GM18909 (cell line): Measurements from ENCODE around the gene BTRC.

ENCODE experiments used
- ATAC-seq: cut with Tn5 transposase; IDR thresholded peaks from one replicate; pipeline ENCODE4 v1.9.1; 2021; ENCODE audit warnings: mild to moderate bottlenecking; ENCODE audit not compliant: unreplicated experiment, poor library complexity

BTRC gene

DNA sequence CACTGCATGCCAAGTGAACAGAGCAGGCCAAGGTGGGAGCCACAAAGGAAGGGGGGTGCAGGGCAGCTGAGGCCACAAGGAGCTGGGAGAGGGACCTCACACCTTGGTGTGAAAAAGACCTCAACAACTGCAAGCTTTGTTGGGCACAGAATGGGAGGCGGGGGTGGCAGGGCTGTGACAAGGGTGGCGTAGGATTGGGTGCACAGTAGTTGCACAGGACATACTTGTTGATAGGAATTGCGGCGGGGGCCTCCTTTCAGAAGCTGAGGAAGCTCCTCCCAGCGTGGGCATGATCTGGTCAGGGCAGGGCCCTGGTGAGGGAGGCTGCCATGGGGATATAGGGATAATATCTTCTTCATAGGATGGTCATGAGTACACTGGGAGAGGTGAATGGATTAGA lies 208.3 kb downstream of the BTRC start:
- ATAC-seq = no peak

DNA sequence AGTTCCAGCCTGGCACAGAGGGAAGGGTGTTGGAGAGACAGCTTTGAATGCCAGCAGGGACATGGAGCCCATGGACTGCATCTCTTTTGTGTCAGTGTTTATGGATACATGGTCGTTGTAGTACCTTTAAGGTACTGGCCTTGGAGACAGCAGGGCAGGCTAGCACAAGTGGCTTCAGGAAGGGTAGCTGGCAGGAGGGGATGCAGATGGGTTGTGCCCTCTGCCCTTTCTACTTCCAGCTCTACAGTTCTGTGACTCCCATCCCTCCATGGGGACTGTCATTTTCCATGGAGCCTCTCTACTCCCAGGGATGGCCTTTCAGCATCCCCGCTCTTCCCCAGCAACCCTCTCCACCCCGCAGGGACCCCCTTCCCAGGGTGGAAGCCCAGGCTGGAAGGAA lies 209.0 kb downstream of the BTRC start:
- ATAC-seq = no peak

DNA sequence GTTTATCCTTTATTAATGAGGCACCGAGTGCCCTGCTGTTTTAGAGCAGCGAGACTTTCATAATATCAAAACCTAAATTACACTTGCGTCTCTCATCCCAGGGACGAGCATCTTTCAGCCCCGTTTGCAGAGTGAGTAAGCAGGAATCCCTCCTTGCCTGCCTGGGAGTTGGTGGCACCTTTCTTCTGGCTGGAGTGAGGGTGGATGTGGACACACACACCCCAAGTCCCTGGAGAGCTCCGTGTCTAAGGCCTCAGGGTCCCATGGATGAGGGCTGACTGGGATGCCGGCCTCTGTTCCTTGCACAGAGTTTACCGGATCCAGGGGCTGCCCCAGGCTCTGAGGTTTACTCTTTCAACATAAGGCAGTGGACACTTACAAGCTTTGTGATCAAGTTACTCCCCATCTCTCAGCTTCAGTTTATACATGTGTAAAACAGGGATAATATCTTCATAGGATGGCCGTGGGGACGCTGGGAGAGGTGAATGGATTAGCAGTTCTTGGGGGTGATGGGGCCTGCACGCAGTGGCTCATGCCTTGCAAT lies 209.6 kb downstream of the BTRC start:
- no peak for ATAC-seq

DNA sequence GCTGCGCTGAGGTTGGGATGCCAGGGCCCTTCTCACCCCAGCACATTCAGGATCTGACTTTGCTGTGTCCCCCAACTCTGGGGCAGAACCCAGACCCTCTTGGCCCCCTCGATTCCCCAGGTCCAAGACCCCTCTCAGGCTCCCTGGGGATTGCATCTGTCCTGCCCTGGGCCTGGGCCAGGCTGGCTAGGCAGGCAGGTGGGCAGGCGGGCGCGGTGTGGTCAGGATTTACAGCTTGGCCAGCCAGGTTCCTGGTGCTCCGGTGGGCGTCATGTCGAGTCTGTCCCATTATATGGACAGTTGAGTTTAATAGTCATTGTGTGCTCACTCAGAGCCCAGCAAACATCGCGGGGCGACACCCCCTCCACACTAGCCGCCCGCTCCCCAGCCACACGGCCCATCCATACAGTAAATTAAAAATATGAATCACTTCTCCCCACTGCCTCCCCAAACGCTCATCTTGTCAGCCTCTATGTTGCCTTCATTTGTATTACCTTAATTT lies 210.6 kb downstream of the BTRC start:
- ATAC-seq = no peak

DNA sequence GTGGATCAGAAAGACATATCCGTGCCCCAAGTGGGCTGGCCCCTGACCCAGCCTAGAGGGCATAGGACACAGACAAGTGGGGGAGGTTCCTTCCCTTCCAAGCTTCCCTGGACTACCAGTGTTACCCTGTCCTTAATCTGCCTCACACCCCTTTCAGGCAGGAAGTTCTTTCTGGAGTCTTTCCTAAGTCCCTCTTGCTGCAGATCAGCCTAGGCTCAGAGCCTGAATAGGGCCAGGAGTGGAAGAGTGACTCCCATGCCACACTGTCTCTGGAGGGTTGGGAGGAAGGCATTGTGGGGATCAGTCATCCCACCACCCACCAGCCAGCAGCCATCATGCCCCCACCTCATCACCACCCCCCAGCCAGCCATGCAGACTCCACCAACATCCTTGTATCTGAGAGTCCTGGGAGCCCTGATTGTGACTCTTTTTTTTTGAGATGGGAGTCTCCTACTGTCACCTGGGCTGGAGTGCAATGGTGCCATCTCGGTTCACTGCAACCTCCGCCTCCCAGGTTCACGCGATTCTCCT lies 211.5 kb downstream of the BTRC start:
- ATAC-seq = no peak

DNA sequence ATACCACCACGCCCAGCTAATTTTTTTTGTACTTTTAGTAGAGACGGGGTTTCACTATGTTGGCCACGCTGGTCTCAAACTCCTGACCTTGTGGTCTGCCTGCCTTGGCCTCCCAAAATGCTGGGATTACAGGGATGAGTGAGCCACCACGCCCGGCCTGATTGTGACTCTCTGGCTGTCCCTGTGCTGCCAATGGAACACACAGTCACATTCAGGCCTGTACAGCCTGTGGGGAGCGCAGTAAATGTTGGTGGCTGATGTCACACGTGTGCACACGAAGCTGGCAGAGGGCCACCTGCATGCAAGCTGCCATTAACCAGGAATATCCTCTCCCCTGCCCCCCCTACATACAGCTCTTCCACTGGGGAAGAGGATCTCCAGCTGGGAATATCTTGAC lies 212.0 kb downstream of the BTRC start:
- ATAC-seq = no peak

DNA sequence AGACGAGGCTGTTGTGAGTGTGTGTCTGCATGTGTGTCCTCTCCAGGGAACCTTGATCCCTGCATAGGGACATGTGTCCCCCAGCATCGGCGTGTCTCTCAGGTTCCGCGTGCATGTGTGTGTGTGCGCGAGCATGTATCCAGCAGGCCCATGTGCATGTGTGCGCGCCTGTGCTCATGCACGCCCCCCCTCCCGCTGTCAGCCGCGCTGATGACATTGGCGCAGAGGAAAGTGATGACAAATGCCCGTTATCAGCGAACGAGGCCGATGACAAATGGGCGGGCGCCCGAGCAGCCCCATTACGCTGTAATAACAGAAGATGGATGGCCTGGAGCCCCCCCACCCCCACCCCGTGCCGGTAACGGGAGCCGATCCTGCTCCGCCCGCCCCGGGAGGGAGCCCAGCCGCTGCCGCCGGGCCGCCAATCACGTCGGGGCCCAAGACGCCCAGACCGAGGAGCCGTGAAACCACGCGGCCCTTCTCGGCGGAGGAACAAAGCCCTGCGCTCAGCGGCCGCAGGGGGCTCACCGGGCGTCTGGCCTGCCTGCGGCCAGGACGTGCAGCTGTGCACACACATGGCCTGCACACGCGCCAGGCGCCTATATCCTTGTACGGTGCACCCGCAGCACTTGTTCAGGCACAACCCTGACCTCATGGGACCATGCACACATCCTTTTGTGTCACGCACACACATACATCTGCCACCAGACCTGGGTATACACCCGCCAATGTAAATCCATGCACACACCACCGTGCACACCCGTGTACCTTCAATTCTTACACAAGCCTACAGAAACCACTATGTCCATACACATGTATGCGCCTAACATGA lies 212.6 kb downstream of the BTRC start:
- no peak for ATAC-seq

DNA sequence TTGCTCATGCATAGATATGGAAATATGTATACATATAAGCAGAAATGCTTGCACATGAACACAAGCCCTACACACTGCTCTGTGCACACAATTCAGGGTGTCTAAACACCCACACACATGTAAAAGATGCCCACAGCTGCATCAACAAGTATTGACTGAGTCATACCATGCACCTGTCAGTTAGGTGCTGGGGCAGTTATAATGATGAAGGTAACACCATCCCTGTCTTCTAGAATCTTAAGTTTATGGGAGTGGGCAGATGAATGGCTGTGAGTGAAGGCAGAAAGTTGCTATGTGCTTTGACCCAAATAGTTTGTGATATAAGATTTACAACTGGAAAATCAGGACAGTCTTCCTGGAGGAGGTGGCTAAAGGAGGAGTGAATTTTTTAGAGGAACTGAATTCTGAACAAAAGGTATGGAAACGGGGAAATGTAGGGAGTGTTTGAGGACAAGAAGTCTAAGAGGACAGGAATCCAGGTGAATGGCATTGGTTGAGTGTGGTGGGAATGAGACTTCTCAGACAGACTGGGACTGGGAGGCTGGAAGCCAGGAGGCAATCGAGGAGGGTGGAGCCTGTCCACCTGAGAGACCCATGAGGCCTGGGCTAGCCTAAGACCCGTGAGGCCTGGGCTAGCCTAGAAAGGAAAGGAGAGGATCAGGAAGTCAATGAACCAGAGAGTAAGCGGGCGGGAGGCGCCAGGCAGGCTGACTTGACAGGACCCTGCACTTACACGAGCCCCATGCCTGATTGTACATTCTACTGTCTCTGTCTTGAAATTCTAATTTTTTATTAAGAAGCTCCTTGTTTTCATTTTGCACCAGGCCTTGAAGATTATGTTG lies 213.4 kb downstream of the BTRC start:
- no peak for ATAC-seq

DNA sequence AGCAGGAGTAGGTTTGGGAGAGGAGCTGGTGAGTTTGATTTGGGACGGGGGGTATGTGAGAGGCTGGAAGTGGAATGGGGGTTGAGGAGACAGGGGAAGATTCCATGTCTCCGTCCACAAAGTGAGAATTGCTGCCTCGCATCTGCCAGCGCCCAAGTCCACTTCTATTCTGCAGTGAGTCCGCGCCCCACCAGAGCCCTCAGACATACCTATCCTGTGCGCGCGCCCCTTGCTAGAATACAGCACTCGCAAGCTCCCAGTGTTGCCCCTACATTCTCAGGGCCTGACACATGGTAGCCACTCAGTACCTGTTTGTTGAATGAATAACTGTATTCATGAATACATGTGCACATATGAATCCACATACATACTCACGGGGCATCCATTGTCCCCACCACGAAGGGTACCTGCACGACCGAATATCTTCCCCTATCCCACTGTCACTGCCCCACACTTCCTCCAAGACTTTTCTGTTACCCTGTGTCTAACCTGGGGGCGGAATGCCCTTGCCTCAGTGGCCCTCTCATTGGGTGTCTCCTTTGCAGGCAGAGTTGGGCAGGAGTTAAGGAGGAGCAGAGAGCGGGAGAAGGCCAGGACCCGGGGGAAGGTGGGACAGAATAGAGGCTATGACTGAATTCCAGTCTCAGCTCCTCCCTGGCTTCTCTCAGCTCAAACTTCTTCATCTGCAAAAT lies 214.2 kb downstream of the BTRC start:
- ATAC-seq = no peak

DNA sequence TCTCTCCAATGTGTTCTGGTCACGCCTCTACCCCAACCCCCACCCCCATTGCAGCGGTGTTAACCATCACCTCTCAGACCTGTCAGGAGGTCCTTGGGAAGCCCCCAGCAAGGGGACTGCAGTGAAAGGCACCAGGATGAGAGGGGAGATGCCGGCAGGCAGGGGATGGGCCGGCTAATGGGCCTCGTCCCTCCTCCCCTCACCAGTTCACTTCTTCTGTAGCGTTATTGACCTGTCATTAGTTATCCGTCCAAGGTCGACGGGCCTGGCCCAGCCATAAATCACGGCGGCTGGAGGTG lies 215.3 kb downstream of the BTRC start:
- no peak for ATAC-seq

DNA sequence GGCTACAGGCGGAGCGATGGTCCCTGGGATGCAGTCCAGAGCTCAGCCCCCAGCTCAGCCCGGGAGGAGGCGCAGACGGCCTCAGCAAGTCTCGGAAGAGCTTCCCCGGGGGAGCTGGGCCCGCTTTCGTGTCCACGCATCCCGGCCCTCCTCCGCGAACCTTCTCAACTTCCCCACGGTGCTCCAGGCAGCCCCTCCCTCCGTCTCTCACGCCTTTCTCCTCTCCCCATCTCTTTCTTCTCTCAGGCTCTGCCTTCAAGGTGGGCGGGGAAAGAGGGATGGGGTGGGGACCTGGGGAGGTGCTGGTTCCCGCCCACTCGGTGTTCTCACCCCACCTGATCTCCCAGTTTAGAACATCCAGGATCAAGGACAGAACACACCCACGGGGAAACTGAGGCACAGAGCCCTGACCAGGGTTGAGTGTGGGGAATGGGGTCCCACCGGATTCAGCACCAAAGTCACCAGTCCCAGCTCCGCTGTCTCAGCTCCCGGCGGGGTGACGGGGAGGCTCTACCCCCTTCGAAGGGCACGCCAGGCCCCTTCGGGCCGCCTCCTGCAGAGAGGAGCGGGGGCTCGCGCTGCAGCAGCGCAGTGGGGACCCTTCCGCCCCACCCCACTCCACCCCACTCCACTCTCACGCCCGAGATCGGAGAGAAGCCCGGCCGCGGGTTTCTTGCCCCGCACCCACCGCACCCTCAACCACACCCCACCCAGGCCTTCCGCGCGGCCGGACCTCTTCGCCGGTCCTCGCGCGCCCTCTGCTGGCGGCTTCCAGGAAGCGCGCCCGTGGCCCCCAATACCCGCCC lies 215.9 kb downstream of the BTRC start:
- ATAC-seq = peak; percentile 56

DNA sequence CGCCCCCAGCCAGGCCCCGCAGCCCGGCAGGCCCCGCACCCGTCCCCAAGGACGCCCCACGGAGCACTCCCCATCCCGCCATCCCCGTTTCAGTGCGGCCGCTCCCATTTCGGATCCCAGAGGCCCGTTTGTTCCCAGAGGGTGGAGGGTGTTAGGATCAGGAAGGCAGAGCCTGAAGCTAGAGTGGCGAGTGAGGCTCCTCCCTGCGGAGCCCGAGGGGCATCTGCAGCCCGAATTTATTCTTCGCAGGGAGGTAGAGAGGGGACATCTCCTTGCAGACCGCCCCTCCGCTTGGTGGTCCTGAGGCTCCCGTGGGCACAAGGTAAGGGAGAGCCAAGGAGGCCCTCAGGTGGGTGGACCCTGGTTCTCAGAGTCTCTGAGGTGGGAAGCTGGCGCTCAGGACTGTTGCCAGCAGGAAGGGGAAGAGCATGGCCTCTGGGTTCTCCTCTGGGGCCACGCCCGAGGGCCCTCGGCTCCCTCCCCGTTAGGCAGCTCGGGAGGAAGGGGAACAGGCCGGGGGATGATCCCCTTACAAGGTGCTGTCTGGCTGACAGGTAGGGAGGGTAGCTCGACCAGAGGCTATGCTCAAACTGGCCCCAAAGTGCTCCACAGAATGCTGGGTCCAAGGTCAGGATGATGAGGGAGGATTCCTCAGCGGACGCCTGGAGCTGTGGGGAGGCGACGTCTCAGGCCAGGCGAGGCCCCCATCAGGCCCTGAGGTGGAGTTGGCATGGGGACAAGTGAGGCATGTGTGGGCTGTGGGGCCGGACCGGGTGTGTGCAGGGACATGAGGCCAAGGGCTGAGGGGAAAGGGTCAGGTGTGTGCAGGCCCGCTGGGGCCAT lies 216.7 kb downstream of the BTRC start:
- no peak for ATAC-seq

DNA sequence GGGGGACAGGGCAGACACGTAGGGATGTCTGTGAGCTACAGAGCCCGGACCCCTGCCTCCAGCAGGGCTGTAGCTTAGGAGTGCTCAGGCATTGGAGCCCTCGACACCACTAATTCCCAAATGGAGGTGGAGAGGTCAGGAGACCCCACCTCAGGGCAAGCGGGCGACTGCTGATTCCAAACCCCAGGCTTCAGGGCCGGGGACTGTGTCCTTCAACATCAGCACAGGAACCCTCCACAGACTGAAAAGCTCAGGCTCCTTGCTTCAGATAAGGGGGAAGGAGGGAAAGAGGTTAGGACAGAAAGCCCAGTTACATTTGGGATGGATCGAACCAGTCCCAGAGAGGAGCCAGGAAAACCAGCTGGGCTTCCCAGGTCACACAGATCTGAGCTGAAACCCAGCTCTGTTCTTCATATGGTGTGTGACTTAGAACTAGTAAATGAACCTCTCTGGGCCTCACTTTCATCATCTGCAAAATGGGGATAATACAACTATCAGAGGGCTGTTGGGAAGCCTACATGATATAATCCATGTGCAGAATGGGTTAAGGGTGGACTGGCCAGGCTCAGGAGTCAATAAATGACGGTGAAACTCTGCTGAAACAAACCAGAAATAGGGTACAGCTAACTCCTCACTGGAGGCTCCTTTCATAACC lies 217.4 kb downstream of the BTRC start:
- ATAC-seq = no peak

DNA sequence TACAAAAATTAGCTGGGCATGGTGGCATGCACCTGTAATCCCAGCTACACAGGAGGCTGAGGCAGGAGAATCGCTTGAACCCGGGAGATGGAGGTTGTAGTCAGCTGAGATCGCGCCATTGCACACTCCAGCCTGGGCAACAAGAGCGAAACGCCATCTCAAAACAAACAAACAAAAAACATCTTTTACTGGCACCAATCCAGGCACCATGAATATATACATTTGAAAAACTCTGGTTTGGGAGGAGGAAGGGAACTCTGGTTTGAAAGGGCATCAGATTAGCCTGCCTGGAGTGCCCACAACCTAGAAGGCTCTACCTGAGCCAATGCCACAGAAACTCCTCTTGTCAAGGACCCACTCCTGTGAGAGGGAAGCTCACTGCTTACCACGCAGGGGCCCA lies 218.2 kb downstream of the BTRC start:
- ATAC-seq = no peak

DNA sequence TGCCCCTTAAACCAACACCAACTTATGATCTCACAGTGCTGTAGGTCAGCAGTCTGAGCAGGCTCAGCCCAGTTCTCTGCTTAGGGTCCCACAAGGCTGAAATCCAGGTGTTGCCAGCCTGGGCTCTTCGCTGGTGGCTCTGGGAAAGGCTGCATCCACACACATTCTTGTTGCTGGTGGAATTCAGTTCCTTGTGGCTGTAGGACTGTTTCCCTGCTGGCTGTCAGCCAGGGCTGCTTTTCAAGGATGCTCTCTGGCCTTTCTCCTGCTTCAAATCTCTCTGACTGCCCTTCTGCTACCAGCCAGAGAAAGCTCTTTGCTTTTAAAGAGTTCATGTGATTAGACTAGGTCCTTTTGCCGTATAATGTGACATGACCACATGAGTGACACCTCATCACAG lies 218.8 kb downstream of the BTRC start:
- ATAC-seq = no peak

DNA sequence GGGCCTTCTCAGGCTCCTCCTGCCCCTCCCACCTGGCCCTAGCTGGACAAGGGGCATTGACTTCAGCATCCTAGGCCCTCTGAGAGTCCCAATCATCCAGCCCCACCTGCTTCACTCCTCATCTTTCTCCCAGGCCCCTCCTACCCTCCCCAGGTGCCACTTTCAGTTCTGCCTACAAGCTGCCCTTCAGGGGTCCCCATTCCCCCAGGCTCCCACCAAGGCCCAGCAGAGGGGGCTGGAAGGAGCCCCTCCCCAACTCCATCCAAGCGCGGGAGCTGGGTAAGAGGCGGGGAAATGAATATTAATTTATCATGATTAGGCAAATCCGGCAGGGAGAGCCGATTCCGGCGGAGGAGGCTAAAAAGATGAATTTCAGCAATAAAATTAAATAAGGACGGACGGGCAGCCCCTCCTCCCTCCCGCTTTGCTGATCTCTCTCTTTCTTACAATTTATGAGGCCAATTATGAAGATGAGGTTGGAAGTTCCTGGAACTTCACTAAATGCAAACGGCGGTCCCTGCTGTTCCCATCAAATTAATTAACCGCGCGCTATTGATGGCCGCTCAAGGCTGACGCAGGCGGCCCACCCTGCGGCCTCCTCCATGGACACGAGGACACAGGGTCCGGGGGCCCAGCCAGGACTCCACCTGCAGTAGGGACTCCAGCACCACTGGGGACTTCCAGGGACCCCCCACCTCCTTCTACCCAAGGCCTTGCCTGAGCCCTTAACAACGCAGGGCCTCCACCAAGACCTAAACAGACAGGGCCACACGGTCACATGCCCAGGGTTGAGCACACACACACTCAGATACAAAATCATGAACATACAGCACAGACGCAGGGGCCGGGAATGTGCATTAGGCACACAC lies 220.2 kb downstream of the BTRC start:
- ATAC-seq = no peak

DNA sequence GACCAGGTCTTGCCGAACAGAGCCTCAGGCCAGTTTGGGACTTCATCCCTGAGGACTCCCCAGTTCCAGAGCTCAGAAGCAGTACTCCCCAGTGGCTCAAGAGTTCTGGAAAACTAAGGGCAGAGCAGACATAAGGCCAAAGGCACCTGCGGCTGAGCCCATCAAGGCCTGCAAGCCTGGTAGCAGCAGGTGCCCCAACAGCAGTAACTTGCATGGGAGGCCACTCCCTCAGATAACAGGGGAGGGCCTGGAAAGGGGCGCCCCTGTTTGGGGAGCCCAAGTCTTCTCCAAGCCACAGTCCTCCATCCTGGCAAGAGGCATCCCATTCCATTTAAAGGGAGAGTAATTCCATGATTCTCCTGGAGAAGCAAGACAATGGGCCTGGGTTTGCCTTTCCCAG lies 221.1 kb downstream of the BTRC start:
- ATAC-seq = no peak
